ENCODE results near the gene WDR88. TPM values are rescaled to one million over a fixed set of nuclear protein-coding genes. Genes with fewer than 3 reads are reported as not detected.

The WDR88 gene
- total RNA-seq, result not detected
- 0.05 TPM for polyA plus RNA-seq
- long read RNA-seq, donor 1, result 0 reads
- long read RNA-seq, donor 2, result 0 reads
- long read RNA-seq, donor 3, result 0 reads
- long read RNA-seq, donor 4, result 0 reads
- long read RNA-seq, donor 5, result 0 reads
- long read RNA-seq, donor 6, result 0 reads
- long read RNA-seq, donor 7, result 0 reads
- long read RNA-seq, donor 8, result 0 reads
- long read RNA-seq, donor 9, partial matches to known transcripts, result 5 of 5 reads
- long read RNA-seq, donor 9, other reads (novel, unspliced or antisense), result 0 of 5 reads
- long read RNA-seq, donor 10, result 0 reads

GRCh38 chr19:33132021-33132420 lies at the start of gene WDR88:
Gene WDR88 (plus strand): TSS chr19:33132114. CDS start chr19:33132170, 56 bp downstream.
- DNase-seq (ENCODE audit: low read depth in 6 of 9, low spot score in 9 of 9), result no peak
- H3K27me3 ChIP-seq (ENCODE audit: control insufficient read depth in 2 of 2, insufficient read depth in 1 of 2, low read length in 1 of 2), result peaks cover 0 to 9% of the 10 kb centered on the region in 2 donors
- H3K36me3 ChIP-seq (ENCODE audit: control insufficient read depth in 2 of 2, insufficient read depth in 2 of 2, low read length in 1 of 2), result peaks cover 9 to 22% of the 10 kb centered on the region in 2 donors
- H3K27ac ChIP-seq (ENCODE audit: low read depth in 1 of 2, low read length in 1 of 2), result no peak within 1 kb of the TSS
- WGBS, result 96% methylated on average over 43 of the region's 43 CpGs
- no peak within 1 kb of the TSS for H3K4me3 ChIP-seq (ENCODE audit: low read length in 2 of 2)
- no peaks in the 10 kb centered on the region for H3K9me3 ChIP-seq (ENCODE audit: control insufficient read depth in 2 of 2, insufficient read depth in 1 of 2, low read length in 1 of 2)
- no peaks in the 10 kb centered on the region for H3K4me1 ChIP-seq (ENCODE audit: control insufficient read depth in 2 of 2, insufficient read depth in 2 of 2, low read length in 2 of 2)

- Histone ChIP-seq H3K9me3 (ENCODE audit: control insufficient read depth in 2 of 2, insufficient read depth in 1 of 2, low read length in 1 of 2) (no peaks in the 10 kb centered on the region), H3K4me1 (ENCODE audit: control insufficient read depth in 2 of 2, insufficient read depth in 2 of 2, low read length in 2 of 2) (peaks cover 15 to 16% of the 10 kb centered on the region in 2 donors), H3K27ac (ENCODE audit: low read depth in 1 of 2, low read length in 1 of 2) (no peak overlapping the region), H3K4me3 (ENCODE audit: low read length in 2 of 2) (no peak overlapping the region), H3K27me3 (ENCODE audit: control insufficient read depth in 2 of 2, insufficient read depth in 1 of 2, low read length in 1 of 2) (no peaks in the 10 kb centered on the region), H3K36me3 (ENCODE audit: control insufficient read depth in 2 of 2, insufficient read depth in 2 of 2, low read length in 1 of 2) (peaks cover 15 to 20% of the 10 kb centered on the region in 2 donors)
- no peak for DNase-seq (ENCODE audit: low read depth in 6 of 9, low spot score in 9 of 9)
- WGBS, result 31% methylated on average over 3 of the region's 3 CpGs
Observed at GRCh38 chr19:33085570-33086128, 46.3 kb upstream of the WDR88 start.

- Histone ChIP-seq H3K4me3 (ENCODE audit: low read length in 2 of 2) (no peak overlapping the region), H3K4me1 (ENCODE audit: control insufficient read depth in 2 of 2, insufficient read depth in 2 of 2, low read length in 2 of 2) (peaks cover 9 to 10% of the 10 kb centered on the region in 2 donors), H3K9me3 (ENCODE audit: control insufficient read depth in 2 of 2, insufficient read depth in 1 of 2, low read length in 1 of 2) (no peaks in the 10 kb centered on the region), H3K27ac (ENCODE audit: low read depth in 1 of 2, low read length in 1 of 2) (no peak overlapping the region), H3K36me3 (ENCODE audit: control insufficient read depth in 2 of 2, insufficient read depth in 2 of 2, low read length in 1 of 2) (peaks cover 18 to 27% of the 10 kb centered on the region in 2 donors), H3K27me3 (ENCODE audit: control insufficient read depth in 2 of 2, insufficient read depth in 1 of 2, low read length in 1 of 2) (no peaks in the 10 kb centered on the region)
- no peak for DNase-seq (ENCODE audit: low read depth in 6 of 9, low spot score in 9 of 9)
- WGBS, result 94% methylated on average over 1 of the region's 1 CpG
Observed at GRCh38 chr19:33086955-33087354, 45.0 kb upstream of the WDR88 start.

DNA sequence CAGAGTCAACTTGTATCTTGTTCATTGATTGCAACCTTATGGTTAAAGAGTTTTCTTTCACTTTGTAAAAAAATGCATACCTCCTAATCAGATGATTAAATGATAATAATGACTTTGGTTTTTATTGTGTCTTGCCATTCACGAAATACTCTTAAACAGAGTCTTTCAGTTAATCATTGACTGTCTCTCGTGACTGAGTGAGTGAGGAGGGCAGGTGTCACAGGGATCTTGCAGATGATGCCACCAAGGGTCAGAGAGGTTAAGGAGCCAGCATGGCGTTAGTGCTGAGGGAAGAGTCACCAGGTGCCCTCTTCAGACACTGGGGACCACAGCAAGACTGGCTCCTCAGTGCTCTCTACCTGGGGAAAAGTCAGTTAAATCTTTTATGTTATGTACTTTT lies 42.9 kb upstream of the WDR88 start:
- Histone ChIP-seq H3K36me3 (ENCODE audit: control insufficient read depth in 2 of 2, insufficient read depth in 2 of 2, low read length in 1 of 2) (peaks cover 27 to 42% of the 10 kb centered on the region in 2 donors), H3K27me3 (ENCODE audit: control insufficient read depth in 2 of 2, insufficient read depth in 1 of 2, low read length in 1 of 2) (no peaks in the 10 kb centered on the region)
- 99% methylated on average over 3 of the region's 3 CpGs for WGBS

GRCh38 chr19:33090179-33090578 lies 41.7 kb upstream of the WDR88 start:
- 93% methylated on average over 3 of the region's 3 CpGs for WGBS
- no peak overlapping the region for H3K4me3 ChIP-seq (ENCODE audit: low read length in 2 of 2)
- no peaks in the 10 kb centered on the region for H3K9me3 ChIP-seq (ENCODE audit: control insufficient read depth in 2 of 2, insufficient read depth in 1 of 2, low read length in 1 of 2)
- no peak for DNase-seq (ENCODE audit: low read depth in 6 of 9, low spot score in 9 of 9)
- peaks cover 4 to 7% of the 10 kb centered on the region in 2 donors for H3K4me1 ChIP-seq (ENCODE audit: control insufficient read depth in 2 of 2, insufficient read depth in 2 of 2, low read length in 2 of 2)
- no peaks in the 10 kb centered on the region for H3K27me3 ChIP-seq (ENCODE audit: control insufficient read depth in 2 of 2, insufficient read depth in 1 of 2, low read length in 1 of 2)
- H3K36me3 ChIP-seq (ENCODE audit: control insufficient read depth in 2 of 2, insufficient read depth in 2 of 2, low read length in 1 of 2), result peaks cover 34 to 51% of the 10 kb centered on the region in 2 donors
- H3K27ac ChIP-seq (ENCODE audit: low read depth in 1 of 2, low read length in 1 of 2), result no peak overlapping the region

More for the DNA sequence above, 42.9 kb upstream of the WDR88 start:
- no peak overlapping the region for H3K4me3 ChIP-seq (ENCODE audit: low read length in 2 of 2)
- no peak overlapping the region for H3K27ac ChIP-seq (ENCODE audit: low read depth in 1 of 2, low read length in 1 of 2)
- no peaks in the 10 kb centered on the region for H3K9me3 ChIP-seq (ENCODE audit: control insufficient read depth in 2 of 2, insufficient read depth in 1 of 2, low read length in 1 of 2)
- peaks cover 4 to 7% of the 10 kb centered on the region in 2 donors for H3K4me1 ChIP-seq (ENCODE audit: control insufficient read depth in 2 of 2, insufficient read depth in 2 of 2, low read length in 2 of 2)
- DNase-seq (ENCODE audit: low read depth in 6 of 9, low spot score in 9 of 9), result no peak

DNA sequence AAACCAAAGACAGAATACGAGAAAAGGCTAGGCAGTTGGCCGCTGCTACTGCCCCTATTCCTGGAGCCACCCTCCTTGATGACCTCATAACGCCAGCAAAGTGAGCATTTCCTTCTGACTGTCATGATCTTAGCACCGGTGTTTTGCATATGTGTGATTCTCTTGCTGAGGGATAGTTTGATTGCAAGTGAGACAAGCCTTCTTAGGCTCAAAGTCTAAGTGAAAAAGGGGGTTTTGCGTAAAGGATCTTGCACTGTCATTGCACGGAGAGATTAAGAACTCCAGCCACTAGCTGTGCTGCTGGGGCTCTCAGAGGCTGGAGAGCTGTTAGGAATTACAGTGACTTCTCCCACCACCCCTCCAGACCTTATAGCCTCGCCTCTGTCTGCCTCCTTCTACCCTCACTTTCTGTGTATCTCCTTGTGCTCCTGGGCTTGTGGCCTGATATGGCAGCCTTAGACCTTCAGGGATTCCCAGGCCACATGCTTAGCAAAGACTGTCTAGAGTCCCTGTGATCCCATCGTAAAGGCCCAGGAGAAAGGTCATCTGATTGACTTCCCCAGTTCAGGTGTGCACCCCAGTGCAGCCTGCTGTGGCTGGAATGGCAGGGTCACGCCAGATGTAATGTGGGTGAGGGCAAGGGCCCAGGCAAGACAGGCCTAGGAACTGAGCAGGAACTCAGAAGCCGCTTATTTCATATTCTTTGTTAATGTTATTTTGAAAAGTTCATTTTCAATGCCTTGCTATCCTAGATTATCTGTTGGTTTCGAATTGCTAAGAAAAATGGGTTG lies 38.3 kb upstream of the WDR88 start:
- DNase-seq (ENCODE audit: low read depth in 6 of 9, low spot score in 9 of 9), result no peak
- no peak overlapping the region for H3K27ac ChIP-seq (ENCODE audit: low read depth in 1 of 2, low read length in 1 of 2)
- WGBS, result 98% methylated on average over 11 of the region's 11 CpGs
- peaks cover 52 to 67% of the 10 kb centered on the region in 2 donors for H3K36me3 ChIP-seq (ENCODE audit: control insufficient read depth in 2 of 2, insufficient read depth in 2 of 2, low read length in 1 of 2)
- H3K9me3 ChIP-seq (ENCODE audit: control insufficient read depth in 2 of 2, insufficient read depth in 1 of 2, low read length in 1 of 2), result no peaks in the 10 kb centered on the region
- H3K4me1 ChIP-seq (ENCODE audit: control insufficient read depth in 2 of 2, insufficient read depth in 2 of 2, low read length in 2 of 2), result no peaks in the 10 kb centered on the region
- H3K27me3 ChIP-seq (ENCODE audit: control insufficient read depth in 2 of 2, insufficient read depth in 1 of 2, low read length in 1 of 2), result no peaks in the 10 kb centered on the region
- H3K4me3 ChIP-seq (ENCODE audit: low read length in 2 of 2), result no peak overlapping the region

DNA sequence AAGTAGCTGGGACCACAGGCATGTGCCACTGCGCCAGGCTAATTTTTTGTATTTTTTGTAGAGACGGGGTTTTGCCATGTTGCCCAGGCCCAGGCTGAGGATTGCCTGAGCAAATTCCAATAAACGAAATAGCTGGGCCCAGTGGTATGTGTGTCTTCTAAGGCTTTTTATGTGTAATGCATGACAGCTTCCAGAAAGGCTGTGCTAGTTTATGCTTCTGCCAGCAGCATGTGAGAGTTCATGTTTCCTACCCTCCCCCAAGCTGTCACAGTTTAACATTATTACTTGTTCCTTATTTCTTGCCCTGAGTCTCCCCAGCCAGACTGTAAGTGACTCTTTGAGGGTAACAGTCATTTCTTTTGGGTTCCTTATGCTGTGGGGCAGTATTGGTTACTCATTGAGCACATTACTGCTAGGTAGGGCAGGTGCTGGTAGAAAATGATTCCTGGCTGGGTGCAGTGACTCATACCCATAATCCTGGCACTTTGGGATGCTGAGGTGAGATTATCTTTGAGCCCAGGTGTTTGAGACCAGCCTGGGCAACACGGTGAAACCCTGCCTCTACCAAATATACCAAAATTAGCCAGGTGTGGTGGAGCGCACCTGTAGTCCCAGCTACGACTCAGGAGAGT lies 37.4 kb upstream of the WDR88 start:
- H3K27ac ChIP-seq (ENCODE audit: low read depth in 1 of 2, low read length in 1 of 2), result no peak overlapping the region
- no peak for DNase-seq (ENCODE audit: low read depth in 6 of 9, low spot score in 9 of 9)
- no peaks in the 10 kb centered on the region for H3K9me3 ChIP-seq (ENCODE audit: control insufficient read depth in 2 of 2, insufficient read depth in 1 of 2, low read length in 1 of 2)
- 96% methylated on average over 6 of the region's 6 CpGs for WGBS
- no peaks in the 10 kb centered on the region for H3K27me3 ChIP-seq (ENCODE audit: control insufficient read depth in 2 of 2, insufficient read depth in 1 of 2, low read length in 1 of 2)
- no peak overlapping the region for H3K4me3 ChIP-seq (ENCODE audit: low read length in 2 of 2)
- no peaks in the 10 kb centered on the region for H3K4me1 ChIP-seq (ENCODE audit: control insufficient read depth in 2 of 2, insufficient read depth in 2 of 2, low read length in 2 of 2)
- H3K36me3 ChIP-seq (ENCODE audit: control insufficient read depth in 2 of 2, insufficient read depth in 2 of 2, low read length in 1 of 2), result peaks cover 50 to 65% of the 10 kb centered on the region in 2 donors

DNA sequence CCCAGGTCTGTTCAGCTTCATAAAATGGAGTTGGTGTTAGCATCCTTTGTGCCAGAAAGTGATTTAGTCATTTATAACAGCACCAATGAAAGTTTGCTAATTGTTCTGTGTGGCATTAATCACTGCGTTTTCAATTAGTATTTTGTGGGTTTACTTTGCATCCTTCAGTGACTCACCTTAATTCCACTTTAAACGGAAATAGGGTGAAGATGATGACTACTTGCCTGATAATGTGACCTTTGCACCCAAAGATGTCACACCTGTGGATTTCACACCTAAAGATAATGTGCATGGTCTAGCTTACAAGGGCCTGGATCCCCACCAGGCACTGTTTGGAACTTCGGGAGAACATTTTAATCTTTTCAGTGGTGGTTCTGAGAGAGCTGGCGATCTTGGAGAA lies 35.9 kb upstream of the WDR88 start:
- 98% methylated on average over 4 of the region's 4 CpGs for WGBS
- Histone ChIP-seq H3K27me3 (ENCODE audit: control insufficient read depth in 2 of 2, insufficient read depth in 1 of 2, low read length in 1 of 2) (no peaks in the 10 kb centered on the region), H3K36me3 (ENCODE audit: control insufficient read depth in 2 of 2, insufficient read depth in 2 of 2, low read length in 1 of 2) (peaks cover 45 to 59% of the 10 kb centered on the region in 2 donors)

More for the DNA sequence above, 35.9 kb upstream of the WDR88 start:
- Histone ChIP-seq H3K27ac (ENCODE audit: low read depth in 1 of 2, low read length in 1 of 2) (no peak overlapping the region), H3K9me3 (ENCODE audit: control insufficient read depth in 2 of 2, insufficient read depth in 1 of 2, low read length in 1 of 2) (no peaks in the 10 kb centered on the region), H3K4me3 (ENCODE audit: low read length in 2 of 2) (no peak overlapping the region), H3K4me1 (ENCODE audit: control insufficient read depth in 2 of 2, insufficient read depth in 2 of 2, low read length in 2 of 2) (no peaks in the 10 kb centered on the region)
- no peak for DNase-seq (ENCODE audit: low read depth in 6 of 9, low spot score in 9 of 9)

Measured in thymus (tissue), 14 donors.